Left ventricle myocardium inferior (tissue), 1 donor: ENCODE data around the gene KCNT2. TPM values are rescaled to one million over a fixed set of nuclear protein-coding genes. Genes with fewer than 3 reads are reported as not detected.

Source experiments
- DNase-seq: peaks from one replicate; pipeline ENCODE4 v3.0.0-alpha.2; 2020
- H3K27ac ChIP-seq: fragments of 200-600 bp; replicated peaks from 2 replicates; pipeline ENCODE4 v1.8.0; 2021
- H3K27me3 ChIP-seq: fragments of 200-600 bp; 2 replicates; pipeline ENCODE4 v1.8.0; 2021; ENCODE audit warnings: low read depth
- H3K36me3 ChIP-seq: fragments of 200-600 bp; 2 replicates; pipeline ENCODE4 v1.8.0; 2021
- H3K4me1 ChIP-seq: fragments of 200-600 bp; 2 replicates; pipeline ENCODE4 v1.8.0; 2021
- H3K4me3 ChIP-seq: fragments of 200-600 bp; 2 replicates; pipeline ENCODE4 v1.8.0; 2021; ENCODE audit warnings: mild to moderate bottlenecking, moderate library complexity
- H3K9me3 ChIP-seq: fragments of 200-600 bp; replicated peaks from 2 replicates; pipeline ENCODE4 v1.8.0; 2021
- intact Hi-C: fragments of 100-400 bp; cut with micrococcal nuclease; formaldehyde crosslinking; loops from one replicate; pipeline ENCODE4 v1.11.0; 2022
- microRNA-seq: library from miRNA; unstranded; fragments of <30 nt; microRNA quantifications from one replicate; pipeline ENCODE4 v1.2.0, GENCODE V29; 2020
- total RNA-seq: library from RNA; stranded (reverse); fragmentation: NEBNext Ultra II Directional; extraction: Animal tissue kit (Norgen Biotek cat#: 25700); gene quantifications from one replicate; pipeline ENCODE4 v1.2.1, GENCODE V29; 2021
- TF ChIP-seq, protein P1 (sequence below): fragments of 200-600 bp; IDR thresholded peaks from 2 replicates; pipeline ENCODE4 v1.8.0; 2021; ENCODE audit warnings: antibody characterized with exemption, mild to moderate bottlenecking, borderline replicate concordance
- donor health status: DM: no; HTN: yes; CAD: no; lungs with severe emphysema.

Gene KCNT2
- total RNA-seq, 1 donor from 2014 or later = 0.60 TPM

DNA sequence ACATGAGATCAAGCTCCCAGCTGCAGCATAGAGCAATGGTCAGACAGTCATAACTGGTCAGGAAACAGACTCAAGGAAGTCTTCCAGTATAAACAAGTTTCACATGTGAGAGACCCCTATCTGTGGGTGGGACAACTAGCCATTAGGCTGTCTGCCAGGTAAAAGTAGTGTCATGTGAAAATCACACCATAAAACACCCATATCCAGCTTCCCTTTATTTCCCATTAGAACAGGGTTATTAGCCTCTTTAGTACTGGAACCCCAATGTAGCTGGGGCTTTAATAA lies 426.7 kb downstream of the KCNT2 start:
- Histone ChIP-seq H3K4me3 (no peak overlapping the region), H3K9me3 (no peaks in the 10 kb centered on the region), H3K36me3 (no peaks in the 10 kb centered on the region), H3K4me1 (no peaks in the 10 kb centered on the region), H3K27ac (no peak overlapping the region), H3K27me3 (no peaks in the 10 kb centered on the region)
- DNase-seq = no peak
- intact Hi-C loops = no loop called here
- TF ChIP-seq, protein P1, sequence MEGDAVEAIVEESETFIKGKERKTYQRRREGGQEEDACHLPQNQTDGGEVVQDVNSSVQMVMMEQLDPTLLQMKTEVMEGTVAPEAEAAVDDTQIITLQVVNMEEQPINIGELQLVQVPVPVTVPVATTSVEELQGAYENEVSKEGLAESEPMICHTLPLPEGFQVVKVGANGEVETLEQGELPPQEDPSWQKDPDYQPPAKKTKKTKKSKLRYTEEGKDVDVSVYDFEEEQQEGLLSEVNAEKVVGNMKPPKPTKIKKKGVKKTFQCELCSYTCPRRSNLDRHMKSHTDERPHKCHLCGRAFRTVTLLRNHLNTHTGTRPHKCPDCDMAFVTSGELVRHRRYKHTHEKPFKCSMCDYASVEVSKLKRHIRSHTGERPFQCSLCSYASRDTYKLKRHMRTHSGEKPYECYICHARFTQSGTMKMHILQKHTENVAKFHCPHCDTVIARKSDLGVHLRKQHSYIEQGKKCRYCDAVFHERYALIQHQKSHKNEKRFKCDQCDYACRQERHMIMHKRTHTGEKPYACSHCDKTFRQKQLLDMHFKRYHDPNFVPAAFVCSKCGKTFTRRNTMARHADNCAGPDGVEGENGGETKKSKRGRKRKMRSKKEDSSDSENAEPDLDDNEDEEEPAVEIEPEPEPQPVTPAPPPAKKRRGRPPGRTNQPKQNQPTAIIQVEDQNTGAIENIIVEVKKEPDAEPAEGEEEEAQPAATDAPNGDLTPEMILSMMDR = no peak

DNA sequence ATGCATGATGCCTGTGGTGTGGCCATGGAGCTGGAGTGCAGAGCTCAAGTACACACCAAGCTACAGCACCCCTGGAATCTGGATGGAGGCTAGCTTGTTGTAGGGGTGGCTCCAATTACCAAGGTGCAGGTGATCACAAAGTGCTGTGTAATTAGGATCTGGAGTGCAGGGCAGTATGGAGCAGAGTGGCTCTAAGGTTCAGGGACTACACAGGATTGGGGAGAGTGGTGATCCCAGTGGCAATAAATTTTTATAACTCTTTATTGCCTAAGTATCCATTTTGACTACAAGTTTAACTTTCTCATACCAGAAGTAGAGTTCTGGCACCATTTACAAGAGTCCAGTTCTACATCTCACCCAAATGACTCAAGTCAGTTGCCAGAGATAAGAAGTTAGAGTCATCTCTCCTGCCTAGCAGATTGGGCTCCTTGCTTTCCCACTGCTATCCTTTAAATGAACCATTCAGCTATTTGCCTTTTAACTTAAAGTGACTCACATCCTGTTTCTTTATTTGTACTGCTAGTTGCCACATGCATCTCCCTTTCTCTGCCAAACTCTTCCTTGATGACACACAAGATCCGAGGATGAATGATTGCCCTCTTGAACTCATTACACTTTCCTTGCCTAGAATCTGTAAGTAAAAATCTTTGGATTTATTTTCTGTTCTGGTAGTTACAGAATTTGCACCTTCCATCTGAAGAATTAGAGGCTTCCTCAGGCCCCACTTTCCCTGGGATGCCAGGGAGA lies 427.2 kb downstream of the KCNT2 start:
- no peaks in the 10 kb centered on the region for H3K36me3 ChIP-seq
- no peaks in the 10 kb centered on the region for H3K4me1 ChIP-seq
- no peaks in the 10 kb centered on the region for H3K27me3 ChIP-seq
- TF ChIP-seq, protein P1 = no peak
- H3K4me3 ChIP-seq = no peak overlapping the region
- H3K9me3 ChIP-seq = no peaks in the 10 kb centered on the region
- intact Hi-C loops = no loop called here
- DNase-seq = no peak
- no peak overlapping the region for H3K27ac ChIP-seq

DNA sequence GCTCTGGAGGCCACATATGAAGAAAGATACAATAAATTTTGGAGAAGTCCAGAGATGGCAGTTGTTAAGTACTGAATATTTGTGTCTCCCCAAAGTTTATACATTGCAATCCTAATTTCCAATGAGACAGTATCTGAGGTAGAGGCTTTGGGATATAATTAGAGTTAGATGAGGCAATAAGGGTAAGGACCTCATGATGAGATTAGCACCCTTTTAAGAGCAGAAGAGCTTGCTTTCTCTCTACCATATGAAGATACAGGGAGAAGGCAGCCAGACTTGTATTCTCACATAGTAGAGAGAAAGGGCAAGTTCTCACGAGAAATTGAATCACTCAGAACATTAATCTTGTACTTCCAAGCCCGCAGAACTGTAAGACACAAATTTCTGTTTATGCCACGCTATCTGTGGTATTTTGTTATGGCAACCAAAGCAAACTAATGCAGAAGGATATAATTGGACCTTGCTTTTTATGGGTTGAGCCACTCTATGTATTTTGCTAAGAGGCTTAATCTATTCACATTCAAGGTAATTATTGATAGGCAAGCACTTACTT lies 430.1 kb downstream of the KCNT2 start:
- Histone ChIP-seq H3K36me3 (no peaks in the 10 kb centered on the region), H3K9me3 (no peaks in the 10 kb centered on the region), H3K4me3 (no peak overlapping the region), H3K27ac (no peak overlapping the region), H3K27me3 (no peaks in the 10 kb centered on the region), H3K4me1 (no peaks in the 10 kb centered on the region)
- TF ChIP-seq, protein P1 = no peak
- intact Hi-C loops = no loop called here
- DNase-seq = no peak

Small RNA genes lying within 50 kb of the gene (microRNA-seq; reads per million reads assigned to microRNA genes)
- gene MIR4735 = not detected

Other genes with a start within 250 kb of the KCNT2 start
- gene CFH, start 43.6 kb upstream of the KCNT2 start, total RNA-seq = 36.4 TPM
- not detected for gene CFHR3, start 166.4 kb upstream of the KCNT2 start, total RNA-seq
- gene CFHR1, start 211.3 kb upstream of the KCNT2 start, total RNA-seq = not detected